ENCODE measurements around the gene AP3M1.

DNA sequence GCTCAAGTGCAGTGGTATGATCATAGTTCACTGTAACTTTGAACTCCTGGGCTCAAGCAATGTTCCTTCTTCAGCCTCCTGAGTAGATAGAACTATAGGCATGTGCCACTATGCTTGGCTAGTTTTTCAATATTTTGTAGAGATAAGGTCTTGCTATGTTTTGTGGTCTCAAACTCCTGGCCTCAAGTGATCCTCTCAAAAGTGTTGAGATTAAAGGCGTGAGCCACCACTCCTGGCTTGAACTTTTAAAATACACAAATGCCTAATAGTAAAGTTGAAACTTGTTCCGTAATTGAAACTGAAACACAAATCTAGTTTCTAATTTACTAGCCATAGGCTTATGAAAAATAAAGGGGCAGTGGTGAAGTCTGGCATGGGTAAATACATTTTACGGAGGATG, 65.7 kb downstream of the AP3M1 start:
- TF ChIP-seq POLR2AphosphoS5 (IDR thresholded peaks at IDR 0.05; ENCODE audit: low read depth, low read length) (no peak), EZH2phosphoT487 (IDR thresholded peaks at IDR 0.05; ENCODE audit: borderline replicate concordance) (no peak), EZH2 (IDR thresholded peaks at IDR 0.05) (no peak)

Data from HCT116 (cell line).